Panc1 (cell line): ENCODE results near the gene COL6A1. TPM values are rescaled to one million over a fixed set of nuclear protein-coding genes. Genes with fewer than 3 reads are reported as not detected.

Experiments
- ATAC-seq: fragments of 200-7000 bp; cut with Tn5 transposase; 2 replicates; pipeline ENCODE4 v1.9.1; 2020; ENCODE audit warnings: mild to moderate bottlenecking, moderate library complexity
- BruUV-seq: library from RNA; stranded (reverse); fragments of 400-500 nt; replicated peaks from 2 replicates; lab custom pipeline; 2021; lab: Mats Ljungman, UMichigan
- CTCF ChIA-PET: fragments of 300-600 bp; sonication (Branson Sonifier 250); formaldehyde crosslinking; loops from one replicate; lab custom pipeline; 2022; ENCODE audit warnings: antibody characterized with exemption; lab: Charles Lee
- POLR2A ChIA-PET: fragments of 300-600 bp; sonication (Branson Sonifier 250); formaldehyde crosslinking; loops from one replicate; lab custom pipeline; 2022; ENCODE audit warnings: antibody characterized with exemption; lab: Charles Lee
- DNase-seq: peaks from one replicate; pipeline ENCODE4 v3.0.0-alpha.2; 2010; ENCODE audit warnings: low read depth, low spot score
- H3K27ac ChIP-seq: 2 replicates; pipeline ENCODE4 v1.5.1; 2011; ENCODE audit warnings: mild to moderate bottlenecking, low read length, inconsistent platforms
- H3K27me3 ChIP-seq: fragments of 200-500 bp; sonication (Bioruptor generic); 2 replicates; pipeline ENCODE4 v1.6.0; 2014; ENCODE audit warnings: low read length, inconsistent platforms; ENCODE audit not compliant: control insufficient read depth, insufficient read depth
- H3K36me3 ChIP-seq: fragments of 200-500 bp; sonication (Bioruptor generic); 2 replicates; pipeline ENCODE4 v1.5.1; 2014; ENCODE audit warnings: inconsistent platforms, mild to moderate bottlenecking, low read length, moderate library complexity; ENCODE audit not compliant: control insufficient read depth, insufficient read depth
- H3K4me1 ChIP-seq: 2 replicates; pipeline ENCODE4 v1.5.1; 2011; ENCODE audit warnings: inconsistent platforms, mild to moderate bottlenecking, low read length, moderate library complexity; ENCODE audit not compliant: control insufficient read depth, insufficient read depth
- H3K4me3 ChIP-seq, 2 experiments: 2 replicates each; pipeline ENCODE4 v1.5.1; 2011 to 2012; ENCODE audit warnings: low read depth in 2 of 2, low read length in 2 of 2, mild to moderate bottlenecking in 2 of 2, inconsistent platforms in 1 of 2, moderate library complexity in 1 of 2
- H3K9me3 ChIP-seq: fragments of 200-500 bp; sonication (Bioruptor generic); 2 replicates; pipeline ENCODE4 v1.5.1; 2014; ENCODE audit warnings: low read depth, mild to moderate bottlenecking, inconsistent platforms, low read length, moderate library complexity; ENCODE audit not compliant: control insufficient read depth, insufficient read depth
- CTCF ChIP-seq: fragments of 450-650 bp; IDR thresholded peaks from 2 replicates; pipeline ENCODE4 v1.5.1; 2017; ENCODE audit warnings: mild to moderate bottlenecking
- POLR2AphosphoS5 ChIP-seq: IDR thresholded peaks from 2 replicates; pipeline ENCODE4 v1.6.1; 2012; ENCODE audit warnings: mild to moderate bottlenecking, low read depth, low read length, moderate library complexity
- REST ChIP-seq, 2 experiments: IDR thresholded peaks; 2 replicates each; pipeline ENCODE4 v1.6.1; 2011 to 2012; ENCODE audit warnings: low read depth in 2 of 2, control low read depth in 1 of 2, low read length in 1 of 2, mild to moderate bottlenecking in 1 of 2, moderate library complexity in 1 of 2; ENCODE audit not compliant: insufficient read depth in 1 of 2
- SIN3A ChIP-seq: IDR thresholded peaks from 2 replicates; pipeline ENCODE4 v1.6.1; 2012; ENCODE audit warnings: low read depth, mild to moderate bottlenecking, low read length, moderate library complexity, borderline replicate concordance; ENCODE audit not compliant: insufficient read depth
- TCF7L2 ChIP-seq: IDR thresholded peaks from 2 replicates; pipeline ENCODE4 v1.6.1; 2011; ENCODE audit warnings: mild to moderate bottlenecking, low read depth, low read length, inconsistent platforms
- in situ Hi-C: cut with HindIII; loops from 2 replicates; pipeline ENCODE4 v1.10.0; 2016; ENCODE audit warnings: low sequenced_read_pairs, low pct_unique_long_range_greater_than_20kb
- intact Hi-C: fragments of 100-400 bp; cut with micrococcal nuclease; formaldehyde crosslinking; loops from one replicate; pipeline ENCODE4 v1.10.0; 2022; ENCODE audit not compliant: unreplicated experiment
- total RNA-seq: library from RNA; stranded (reverse); gene quantifications from one replicate; pipeline ENCODE4 v1.2.1, GENCODE V29; 2021; ENCODE audit not compliant: unreplicated experiment

COL6A1 gene
- total RNA-seq, 1 experiment from 2014 or later: 34.2 TPM

- no peaks in the 10 kb centered on the region for H3K27me3 ChIP-seq
- intact Hi-C loops: no loop called here
- CTCF ChIA-PET: no interaction called here
- no peaks in the 10 kb centered on the region for H3K36me3 ChIP-seq
- in situ Hi-C loops: no loop called here
- no peak for ATAC-seq
- no peaks in the 10 kb centered on the region for H3K9me3 ChIP-seq
- BruUV-seq: no TSS peak
- no peak overlapping the region for H3K4me3 ChIP-seq
- H3K4me1 ChIP-seq: no peaks in the 10 kb centered on the region
- DNase-seq: no peak
- TF ChIP-seq POLR2AphosphoS5: no peak
- no peak for TF ChIP-seq TCF7L2
- no peak for TF ChIP-seq CTCF
- no peak for TF ChIP-seq SIN3A
- no peak for TF ChIP-seq REST (IDR thresholded peaks at IDR 0.05; ENCODE audit: insufficient read depth in 1 of 2, low read depth in 2 of 2, low read length in 1 of 2)
- no peak overlapping the region for H3K27ac ChIP-seq
- POLR2A ChIA-PET: no interaction called here
These were observed 2.4 kb upstream of the COL6A1 start for GRCh38 chr21:45979141-45979631.

- ChIA-PET CTCF (no interaction called here), POLR2A (no interaction called here)
- intact Hi-C loops: no loop called here
- no TSS peak for BruUV-seq
- no peak for ATAC-seq
- no peak overlapping the region for H3K27ac ChIP-seq
- H3K9me3 ChIP-seq: no peaks in the 10 kb centered on the region
- no peaks in the 10 kb centered on the region for H3K27me3 ChIP-seq
- no peak overlapping the region for H3K4me3 ChIP-seq
- H3K36me3 ChIP-seq: no peaks in the 10 kb centered on the region
- no peaks in the 10 kb centered on the region for H3K4me1 ChIP-seq
- no peak for TF ChIP-seq REST (IDR thresholded peaks at IDR 0.05; ENCODE audit: insufficient read depth in 1 of 2, low read depth in 2 of 2, low read length in 1 of 2)
- TF ChIP-seq POLR2AphosphoS5: no peak
- TF ChIP-seq TCF7L2: no peak
- TF ChIP-seq SIN3A: no peak
- TF ChIP-seq CTCF: no peak
- in situ Hi-C loops: no loop called here
- DNase-seq: no peak
These were observed 1.9 kb upstream of the COL6A1 start for GRCh38 chr21:45979651-45980050.
